NCI-H526 treated with DMSO at 0.1 percent for 48 hours (cell line): Measurements from ENCODE around the gene PARP3.

ENCODE experiments used
- DNase-seq: peaks from one replicate; lab custom pipeline; 2025; lab: John Stamatoyannopoulos, UW

The PARP3 gene

DNA sequence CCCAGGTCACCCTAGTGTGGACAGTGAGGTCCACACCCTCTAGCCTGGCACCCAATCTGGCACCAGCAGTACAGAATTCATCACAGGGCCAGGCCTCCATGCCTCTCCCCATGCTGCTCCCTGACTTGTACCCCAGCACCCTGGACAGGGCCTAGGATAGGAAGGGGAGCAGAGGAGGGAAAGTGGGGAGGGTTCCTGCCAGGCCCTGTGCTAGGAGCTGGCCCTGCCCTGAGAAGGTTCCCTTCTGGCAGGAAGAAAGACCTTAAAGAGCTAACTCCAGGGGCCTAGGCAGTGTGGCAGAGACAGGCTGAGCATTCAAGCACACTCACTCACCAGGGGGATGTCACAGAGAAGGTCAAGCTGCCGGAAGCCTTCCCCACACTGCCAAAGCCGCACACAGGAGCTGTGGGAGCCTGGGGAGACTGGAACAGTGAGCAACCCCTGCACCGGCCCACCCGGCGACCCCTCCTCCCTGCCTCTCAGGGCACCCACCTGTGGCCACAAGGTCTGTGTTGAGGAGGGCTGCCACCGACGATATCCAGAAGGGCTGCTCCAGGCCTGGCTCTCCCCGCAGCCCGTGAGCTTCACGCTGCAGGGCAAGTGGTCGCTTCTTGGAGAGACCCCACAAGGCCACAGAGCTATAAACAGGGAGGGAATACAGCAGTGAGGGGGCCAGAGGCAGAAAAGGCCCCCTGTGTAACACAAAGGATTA is 7.9 kb upstream of the PARP3 start:
- DNase-seq, result no peak

DNA sequence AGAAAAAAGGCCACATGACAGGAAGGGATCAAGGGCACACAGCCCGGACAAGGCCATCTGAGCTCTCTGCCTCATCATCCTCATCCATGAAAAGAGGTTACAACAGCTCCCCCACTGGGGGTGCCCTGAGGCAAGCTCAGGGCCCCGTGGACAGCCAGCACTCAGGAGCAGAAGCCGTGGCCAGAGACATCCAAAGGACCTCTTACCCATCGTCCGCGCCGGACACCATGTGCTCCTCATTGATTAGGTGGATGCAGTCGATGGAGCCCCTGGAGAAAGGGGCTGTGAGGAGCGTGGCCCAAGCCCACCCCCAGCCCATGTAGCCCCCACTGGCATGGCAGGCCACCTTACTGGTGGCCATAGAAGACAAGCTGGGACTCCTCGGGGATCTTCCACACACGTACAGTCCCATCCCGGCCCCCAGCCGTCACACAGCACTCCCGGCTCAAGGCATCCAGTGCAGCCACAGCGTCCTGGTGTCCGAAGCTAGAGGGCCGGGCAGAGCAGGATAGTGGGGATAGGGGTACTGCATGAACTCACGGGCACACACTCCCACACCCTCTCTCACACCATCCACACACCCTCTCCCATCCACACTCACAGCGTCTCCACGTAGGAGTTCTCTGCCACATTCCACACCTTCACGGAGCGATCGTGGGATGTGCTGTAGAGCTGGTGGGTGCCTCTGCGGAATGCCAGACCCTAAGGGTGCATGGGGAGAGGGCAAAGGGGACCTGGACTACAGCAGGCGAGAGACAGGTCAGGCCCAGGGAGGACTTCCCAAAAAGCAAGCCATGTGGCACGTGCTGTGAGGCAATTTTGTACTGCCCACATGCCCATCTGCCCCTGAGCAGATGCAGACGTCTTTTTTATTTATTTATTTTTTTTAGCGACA is 6.9 kb upstream of the PARP3 start:
- no peak for DNase-seq

GRCh38 chr3:51935886-51936755 is 6.0 kb upstream of the PARP3 start:
- no peak for DNase-seq

DNA sequence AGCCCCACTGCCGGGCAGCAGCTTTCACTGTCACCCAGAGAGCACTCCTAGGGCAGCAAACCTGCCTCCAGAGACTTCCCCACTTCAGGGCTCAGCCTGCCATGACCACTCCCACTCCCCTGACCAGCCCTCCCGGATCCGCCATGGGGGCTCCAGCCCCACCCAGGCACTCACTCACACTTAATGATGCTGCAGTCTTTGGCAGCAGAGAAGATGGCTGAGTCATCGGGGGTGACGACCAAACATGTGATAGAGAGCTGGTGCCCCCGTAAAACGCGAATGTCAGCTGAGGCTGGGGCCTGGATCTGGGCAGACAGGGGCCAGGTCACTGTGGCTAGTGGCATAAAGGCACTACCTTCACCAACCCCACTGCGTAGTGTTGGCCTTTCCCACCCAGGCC is 5.1 kb upstream of the PARP3 start:
- DNase-seq, result no peak

DNA sequence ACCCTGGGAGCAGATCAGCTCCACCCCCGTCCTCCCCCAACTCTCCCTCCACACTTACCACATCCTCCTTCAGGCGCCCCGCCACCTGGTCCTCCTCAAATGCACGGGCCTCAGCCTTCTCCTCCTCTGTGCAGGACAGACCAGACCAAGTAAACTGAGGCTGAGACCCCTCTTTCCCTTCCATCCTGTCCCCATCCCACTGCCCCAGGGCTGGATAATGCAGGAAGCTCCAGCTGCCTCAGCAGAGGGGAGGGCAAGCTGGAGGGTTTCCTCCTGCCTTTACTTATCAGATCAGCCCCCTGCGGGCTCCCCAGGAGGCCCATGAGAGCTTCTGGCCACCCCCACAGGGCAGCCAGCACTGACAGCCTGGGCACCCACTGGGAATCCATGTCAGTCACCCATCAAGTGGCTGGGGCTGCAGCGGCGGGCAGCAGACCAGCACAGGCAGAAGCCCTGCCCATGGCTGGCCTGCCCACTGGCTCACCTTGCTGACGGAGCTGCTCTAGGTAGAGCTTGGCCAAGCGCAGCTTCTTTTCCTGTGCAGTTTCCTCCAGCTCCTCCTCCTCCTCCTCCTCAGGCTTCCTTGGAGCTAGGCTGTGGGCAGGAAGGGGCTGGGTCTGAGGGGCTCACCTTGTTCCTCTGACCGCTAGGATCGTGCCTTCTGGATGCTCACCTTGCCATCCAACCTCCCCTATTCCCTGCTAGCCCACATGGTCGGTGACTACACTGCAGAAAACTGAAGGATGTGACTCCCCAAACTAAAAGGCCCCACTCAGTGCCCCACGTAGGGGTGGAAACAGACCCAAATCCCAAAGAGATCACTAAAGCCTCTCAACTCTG is 4.3 kb upstream of the PARP3 start:
- DNase-seq, result no peak

GRCh38 chr3:51938780-51939425 is 3.3 kb upstream of the PARP3 start:
- DNase-seq, result no peak

DNA sequence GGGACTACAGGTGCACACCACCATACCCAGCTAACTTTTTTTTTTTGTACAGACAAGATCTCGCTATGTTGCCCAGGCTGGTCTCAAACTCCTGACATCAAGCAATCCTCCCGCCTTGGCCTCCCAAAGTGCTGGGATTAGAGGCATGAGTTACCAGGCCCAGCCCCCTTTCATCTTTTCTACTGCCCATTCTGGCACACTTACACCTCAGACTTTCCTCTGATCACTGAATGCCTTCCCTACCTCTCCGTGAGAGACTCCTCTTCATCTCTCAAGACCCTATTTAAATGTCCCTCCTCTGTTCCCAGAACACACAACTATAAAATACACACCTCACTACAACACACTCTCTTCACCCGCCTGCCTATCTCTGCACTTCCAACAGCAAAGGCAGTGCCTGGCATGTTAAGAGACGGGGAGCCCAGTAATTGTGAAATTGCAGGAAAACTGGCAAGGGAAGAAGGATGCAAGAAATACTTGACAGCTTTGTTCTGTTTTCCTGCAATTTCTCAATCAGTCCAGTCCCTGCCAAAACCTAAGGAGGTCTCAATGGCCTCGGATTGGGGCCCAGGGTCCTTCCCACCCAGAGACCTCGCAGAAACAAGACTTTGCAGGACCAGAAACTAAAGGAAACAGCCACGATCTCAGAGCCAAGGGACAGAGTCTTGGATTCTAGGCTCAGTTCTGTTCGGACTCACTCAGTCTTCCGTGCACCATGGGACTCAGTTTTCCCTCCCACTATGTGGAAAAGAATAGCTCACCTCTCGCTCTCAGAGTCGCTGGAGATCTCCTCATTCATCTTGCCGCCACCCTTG is 1.3 kb upstream of the PARP3 start:
- no peak for DNase-seq

DNA sequence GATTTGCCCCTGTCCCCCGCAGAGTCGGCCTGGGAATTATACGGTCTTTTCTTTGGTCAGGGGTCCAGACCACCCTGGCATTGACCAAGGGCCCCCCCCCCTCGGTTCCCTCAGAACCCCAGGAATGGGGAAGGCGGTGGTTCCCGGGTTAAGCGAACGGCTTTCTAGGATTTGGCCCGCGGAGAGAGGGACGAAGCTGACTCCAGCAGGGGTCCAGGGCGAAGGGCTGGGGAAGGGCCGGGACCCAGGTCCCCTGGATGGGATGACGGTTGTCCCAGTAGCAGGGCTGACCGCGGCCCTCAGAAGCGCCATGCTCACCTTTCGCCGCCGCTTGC is 733 bp upstream of the PARP3 start:
- DNase-seq, result no peak

GRCh38 chr3:51942603-51943450 is 664 bp downstream of the PARP3 start:
- no peak for DNase-seq

GRCh38 chr3:51943451-51944391 is 1.6 kb downstream of the PARP3 start:
- DNase-seq, result no peak

GRCh38 chr3:51944451-51945021 is 2.4 kb downstream of the PARP3 start:
- no peak for DNase-seq

GRCh38 chr3:51945031-51945840 is 3.1 kb downstream of the PARP3 start:
- no peak for DNase-seq

- DNase-seq, result no peak
Observed at GRCh38 chr3:51945926-51946705, 4.0 kb downstream of the PARP3 start.

GRCh38 chr3:51946796-51947195 is 4.6 kb downstream of the PARP3 start:
- DNase-seq, result no peak

GRCh38 chr3:51947215-51947900 is 5.2 kb downstream of the PARP3 start:
- no peak for DNase-seq
